Endothelial cell of umbilical vein (primary cell): ENCODE measurements around the gene ALLC. TPM values are rescaled to one million over a fixed set of nuclear protein-coding genes. Genes with fewer than 3 reads are reported as not detected.

Experiments
- BruUV-seq: library from RNA; stranded (reverse); fragments of 400-500 nt; replicated peaks from 2 replicates; lab custom pipeline; 2021; lab: Mats Ljungman, UMichigan
- CTCF ChIA-PET: fragments of 300-600, 350-600 bp; sonication (Branson Sonifier 250); formaldehyde crosslinking; loops from one replicate; lab custom pipeline; 2021; ENCODE audit warnings: antibody characterized with exemption, inconsistent platforms; lab: Charles Lee
- POLR2A ChIA-PET: fragments of 300-600, 350-600 bp; sonication (Branson Sonifier 250); formaldehyde crosslinking; loops from one replicate; lab custom pipeline; 2021; ENCODE audit warnings: antibody characterized with exemption, inconsistent platforms; lab: Charles Lee
- DNase-seq: peaks from one replicate; pipeline ENCODE4 v3.0.0-alpha.2; 2011; ENCODE audit warnings: low read depth, low spot score
- FAIRE-seq: peaks from 2 replicates; lab custom pipeline; 2011; peaks lifted over from hg19 to GRCh38; lab: Jason Lieb, UNC
- H2AFZ ChIP-seq: 2 replicates; pipeline ENCODE4 v1.6.0; 2012; ENCODE audit warnings: low read depth, low read length, control low read depth, inconsistent platforms
- H3K27ac ChIP-seq: 2 replicates; pipeline ENCODE4 v1.5.1; 2011; ENCODE audit warnings: low read depth, mild to moderate bottlenecking, control low read depth, low read length, moderate library complexity; ENCODE audit not compliant: insufficient read depth
- H3K27me3 ChIP-seq, 2 experiments: 2 replicates each; pipeline versions ENCODE4 v1.6.0 to v1.6.1; 2011; ENCODE audit warnings: low read length in 2 of 2, mixed read lengths in 1 of 2; ENCODE audit not compliant: control insufficient read depth in 2 of 2, insufficient read depth in 2 of 2
- H3K36me3 ChIP-seq, 2 experiments: 2 replicates in 1 of 2; 3 replicates in 1 of 2; pipeline ENCODE4 v1.5.1; 2011; ENCODE audit warnings: low read length in 2 of 2, mild to moderate bottlenecking in 1 of 2, moderate library complexity in 1 of 2; ENCODE audit not compliant: control insufficient read depth in 2 of 2, insufficient read depth in 2 of 2; ENCODE audit errors: extremely low read depth in 1 of 2
- H3K4me1 ChIP-seq: 3 replicates; pipeline ENCODE4 v1.5.1; 2011; ENCODE audit warnings: mild to moderate bottlenecking, low read length; ENCODE audit not compliant: control insufficient read depth, insufficient read depth; ENCODE audit errors: extremely low read depth
- H3K4me2 ChIP-seq: 2 replicates; pipeline ENCODE4 v1.6.1; 2011; ENCODE audit warnings: low read length, control low read depth, mixed read lengths; ENCODE audit not compliant: insufficient read depth
- H3K4me3 ChIP-seq, 3 experiments: fragments of 200-600 bp in 1 of 3; sonication (generic), shearing (Covaris generic) in 1 of 3; replicated peaks in 1 of 3; 2 replicates each; pipeline ENCODE4 v1.5.1; 2011 to 2016; ENCODE audit warnings: control low read depth in 3 of 3, low read length in 3 of 3, mild to moderate bottlenecking in 2 of 3, inconsistent platforms in 1 of 3, low read depth in 1 of 3, moderate library complexity in 1 of 3; ENCODE audit not compliant: insufficient read depth in 1 of 3
- H3K79me2 ChIP-seq: 2 replicates; pipeline ENCODE4 v1.6.0; 2012; ENCODE audit warnings: low read length, inconsistent platforms; ENCODE audit not compliant: control insufficient read depth, insufficient read depth
- H3K9ac ChIP-seq: replicated peaks from 2 replicates; pipeline ENCODE3; 2011; ENCODE audit warnings: low read length, control low read depth; ENCODE audit not compliant: insufficient read depth; ENCODE audit errors: extremely low read depth
- H3K9me1 ChIP-seq: replicated peaks from 3 replicates; pipeline ENCODE4 v1.6.0; 2011; ENCODE audit warnings: mild to moderate bottlenecking, low read length; ENCODE audit not compliant: control insufficient read depth, insufficient read depth; ENCODE audit errors: extremely low read depth
- H3K9me3 ChIP-seq: replicated peaks from 2 replicates; pipeline ENCODE4 v1.5.1; 2012; ENCODE audit warnings: low read length, inconsistent platforms; ENCODE audit not compliant: control insufficient read depth, insufficient read depth
- H4K20me1 ChIP-seq: replicated peaks from 2 replicates; pipeline ENCODE3; 2011; ENCODE audit warnings: mild to moderate bottlenecking, low read length; ENCODE audit not compliant: control insufficient read depth, insufficient read depth; ENCODE audit errors: extremely low read depth
- EZH2 ChIP-seq: IDR thresholded peaks from 2 replicates; pipeline ENCODE4 v1.6.1; 2012; ENCODE audit warnings: borderline replicate concordance, low read depth, mild to moderate bottlenecking, moderate library complexity, low read length, inconsistent platforms; ENCODE audit not compliant: severe bottlenecking
- FOS ChIP-seq: IDR thresholded peaks from 2 replicates; pipeline ENCODE4 v1.6.1; 2011; ENCODE audit warnings: mild to moderate bottlenecking, low read length, moderate library complexity, borderline replicate concordance; ENCODE audit not compliant: insufficient read depth
- GATA2 ChIP-seq: IDR thresholded peaks from 2 replicates; pipeline ENCODE4 v1.7.0; 2011; ENCODE audit warnings: low read depth, mild to moderate bottlenecking, moderate library complexity, mixed read lengths, low read length; ENCODE audit not compliant: insufficient read length, insufficient read depth
- JUN ChIP-seq: IDR thresholded peaks from 2 replicates; pipeline ENCODE4 v1.6.1; 2011; ENCODE audit warnings: borderline replicate concordance, low read depth; ENCODE audit not compliant: insufficient read length, insufficient read depth
- MAX ChIP-seq: IDR thresholded peaks from 2 replicates; pipeline ENCODE4 v1.6.1; 2011; ENCODE audit not compliant: insufficient read depth, insufficient read length
- MYC ChIP-seq: IDR thresholded peaks from one replicate; pipeline ENCODE4 v1.6.1; 2011; ENCODE audit warnings: mild to moderate bottlenecking, low read depth, low read length
- POLR2A ChIP-seq: IDR thresholded peaks from 2 replicates; pipeline ENCODE4 v1.6.1; 2012; ENCODE audit warnings: low read depth, mild to moderate bottlenecking, control low read depth, low read length
- POLR2AphosphoS5 ChIP-seq: IDR thresholded peaks from 2 replicates; pipeline ENCODE4 v1.6.1; 2012; ENCODE audit warnings: low read depth, mild to moderate bottlenecking, control low read depth, low read length, moderate library complexity; ENCODE audit not compliant: insufficient read depth
- dilution Hi-C: fragments of 300-500 bp; cut with MboI; formaldehyde crosslinking; loops from one replicate; pipeline ENCODE4 v1.15.0; 2019; ENCODE audit warnings: low sequenced_read_pairs; ENCODE audit not compliant: extremely low pct_ligation_motif_present
- intact Hi-C: fragments of 100-400 bp; cut with micrococcal nuclease; formaldehyde crosslinking; loops from one replicate; pipeline ENCODE4 v1.10.0; 2022
- polyA plus RNA-seq, 4 experiments: library from polyadenylated mRNA; depleted of rRNA in 3 of 4; stranded (reverse) in 3 of 4; unstranded in 1 of 4; fragments of >200 nt; gene quantifications; 2 replicates each; pipeline versions ENCODE4 v1.2.1 to v1.2.3, GENCODE V29; 2011 to 2012; ENCODE audit warnings: missing spikeins in 1 of 4
- total RNA-seq: library from RNA; stranded (reverse); gene quantifications from 2 replicates; pipeline ENCODE4 v1.2.3, GENCODE V29; 2021
- TF ChIP-seq, protein P1 (sequence below), 2 donors: IDR thresholded peaks; 1 replicate in 1 of 2; 2 replicates in 1 of 2; pipeline ENCODE4 v1.5.1; 2011; ENCODE audit warnings: low read length in 2 of 2, mild to moderate bottlenecking in 2 of 2, moderate library complexity in 2 of 2, control low read depth in 1 of 2, inconsistent platforms in 1 of 2, low read depth in 1 of 2; ENCODE audit not compliant: insufficient read depth in 1 of 2; ENCODE audit errors: extremely low read depth in 1 of 2

ALLC gene
- total and polyA plus RNA-seq, 2 donors (not counting 3 experiments of a cell fraction or from before 2014, with no cell fraction given), result not detected

GRCh38 chr2:3730646-3731045 lies 72.6 kb downstream of the ALLC start:
- BruUV-seq, result no TSS peak
- ChIA-PET POLR2A (no interaction called here), CTCF (interaction anchor here (0.6 to 5.0 kb wide), 2 partner anchors 984 to 1033 kb away, joined by 3 to 49 read pairs; no protein-coding TSS in a partner anchor)
- DNase-seq (no peak), FAIRE-seq (no peak)
- dilution Hi-C loops (no loop called here), intact Hi-C loops (no loop called here)
- Histone ChIP-seq H3K4me2 (no peak overlapping the region), H3K4me3 (no peak overlapping the region), H3K36me3 (no peaks in the 10 kb centered on the region), H3K9ac (no peak overlapping the region), H3K27me3 (no peaks in the 10 kb centered on the region), H3K9me3 (no peaks in the 10 kb centered on the region), H2AFZ (no peak overlapping the region), H3K79me2 (no peaks in the 10 kb centered on the region), H3K27ac (no peak overlapping the region), H3K9me1 (no peaks in the 10 kb centered on the region), H4K20me1 (no peaks in the 10 kb centered on the region), H3K4me1 (peaks cover 4% of the 10 kb centered on the region)
- TF ChIP-seq MYC (no peak), GATA2 (no peak), FOS (no peak), POLR2AphosphoS5 (no peak), POLR2A (no peak), EZH2 (no peak), MAX (no peak), JUN (no peak)
- TF ChIP-seq, protein P1, sequence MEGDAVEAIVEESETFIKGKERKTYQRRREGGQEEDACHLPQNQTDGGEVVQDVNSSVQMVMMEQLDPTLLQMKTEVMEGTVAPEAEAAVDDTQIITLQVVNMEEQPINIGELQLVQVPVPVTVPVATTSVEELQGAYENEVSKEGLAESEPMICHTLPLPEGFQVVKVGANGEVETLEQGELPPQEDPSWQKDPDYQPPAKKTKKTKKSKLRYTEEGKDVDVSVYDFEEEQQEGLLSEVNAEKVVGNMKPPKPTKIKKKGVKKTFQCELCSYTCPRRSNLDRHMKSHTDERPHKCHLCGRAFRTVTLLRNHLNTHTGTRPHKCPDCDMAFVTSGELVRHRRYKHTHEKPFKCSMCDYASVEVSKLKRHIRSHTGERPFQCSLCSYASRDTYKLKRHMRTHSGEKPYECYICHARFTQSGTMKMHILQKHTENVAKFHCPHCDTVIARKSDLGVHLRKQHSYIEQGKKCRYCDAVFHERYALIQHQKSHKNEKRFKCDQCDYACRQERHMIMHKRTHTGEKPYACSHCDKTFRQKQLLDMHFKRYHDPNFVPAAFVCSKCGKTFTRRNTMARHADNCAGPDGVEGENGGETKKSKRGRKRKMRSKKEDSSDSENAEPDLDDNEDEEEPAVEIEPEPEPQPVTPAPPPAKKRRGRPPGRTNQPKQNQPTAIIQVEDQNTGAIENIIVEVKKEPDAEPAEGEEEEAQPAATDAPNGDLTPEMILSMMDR (IDR thresholded peaks at IDR 0.05; ENCODE audit: extremely low read depth in 1 of 2, insufficient read depth in 1 of 2, low read depth in 1 of 2, low read length in 2 of 2), result no peak
